Transverse colon (tissue), 4 donors: ENCODE data around the gene TRRAP. TPM values are rescaled to one million over a fixed set of nuclear protein-coding genes. Genes with fewer than 3 reads are reported as not detected.

ENCODE experiments used
- DNase-seq: peaks from one replicate; pipeline ENCODE4 v3.0.0-alpha.2; 2019
- H3K27ac ChIP-seq, 4 donors: fragments of 200-600 bp; sonication (generic); 2 replicates each; pipeline ENCODE4 v1.5.1; 2016 to 2018; ENCODE audit warnings: inconsistent platforms in 4 of 4
- H3K27me3 ChIP-seq: fragments of 200-600 bp; sonication (generic); 2 replicates; pipeline ENCODE4 v1.5.1; 2017; ENCODE audit warnings: inconsistent platforms
- H3K36me3 ChIP-seq, 4 donors: fragments of 200-600 bp; sonication (generic); 2 replicates each; pipeline ENCODE4 v1.5.1; 2017 to 2019; ENCODE audit warnings: inconsistent platforms in 4 of 4
- H3K4me1 ChIP-seq, 4 donors: fragments of 200-600 bp; sonication (generic); 2 replicates each; pipeline ENCODE4 v1.5.1; 2017 to 2020; ENCODE audit warnings: inconsistent platforms in 4 of 4
- H3K4me3 ChIP-seq, 4 donors: fragments of 200-600 bp; sonication (generic); 1 replicate in 1 of 4; 2 replicates in 3 of 4; pipeline versions ENCODE4 v1.5.1 to v1.6.1; 2017 to 2019; ENCODE audit warnings: inconsistent platforms in 4 of 4
- H3K9me3 ChIP-seq, 2 donors: fragments of 200-600 bp; sonication (generic); 2 replicates each; pipeline ENCODE4 v1.5.1; 2017 to 2019; ENCODE audit warnings: inconsistent platforms in 2 of 2
- CTCF ChIP-seq, 5 experiments: fragments of 200-600 bp in 3 of 5; fragments of 450-650 bp in 2 of 5; sonication (generic) in 3 of 5; IDR thresholded peaks; 1 replicate in 2 of 5; 2 replicates in 3 of 5; pipeline ENCODE4 v1.5.1; 2016 to 2017; ENCODE audit warnings: antibody characterized with exemption in 5 of 5, inconsistent platforms in 3 of 5, mild to moderate bottlenecking in 2 of 5, moderate library complexity in 1 of 5
- EP300 ChIP-seq: sonication (generic); formaldehyde crosslinking; IDR thresholded peaks from one replicate; pipeline ENCODE4 v1.6.1; 2017; ENCODE audit warnings: antibody characterized with exemption, low read depth
- POLR2A ChIP-seq: fragments of 450-650 bp; IDR thresholded peaks from one replicate; pipeline ENCODE4 v1.6.1; 2016; ENCODE audit warnings: antibody characterized with exemption, mild to moderate bottlenecking, moderate library complexity
- POLR2AphosphoS5 ChIP-seq, 3 donors: sonication (generic); formaldehyde crosslinking; IDR thresholded peaks; one replicate each; pipeline ENCODE4 v1.6.1; 2016; ENCODE audit warnings: antibody characterized with exemption in 3 of 3
- WGBS, 2 donors: methylation state at CpG; one replicate each; pipeline ENCODE4 v1.1.5; 2018; ENCODE audit warnings: low coverage in 1 of 2; 5-methylcytosine and 5-hydroxymethylcytosine counted together
- in situ Hi-C, 4 donors: fragments of 200-750 bp; cut with MboI; loops; one replicate each; pipeline versions ENCODE4 v1.15.0 to v1.15.1; 2017; ENCODE audit warnings: low sequenced_read_pairs in 3 of 4, low pct_ligation_motif_present in 1 of 4, low pct_unique_long_range_greater_than_20kb in 1 of 4
- intact Hi-C: fragments of 100-400 bp; cut with DNase I; formaldehyde crosslinking; loops from one replicate; pipeline ENCODE4 v1.15.1; 2023; ENCODE audit warnings: low total_unique reads
- total RNA-seq, 4 donors: library from RNA; depleted of rRNA; stranded (reverse); fragments of >200 nt; gene quantifications; one replicate each; pipeline ENCODE4 v1.1.0, GENCODE V29; 2016

The TRRAP gene
- total RNA-seq, 4 donors from 2014 or later: 27.3 to 73.3 (median 38.0) TPM

GRCh38 chr7:98968621-98969020, 90.3 kb downstream of the TRRAP start:
- no peaks in the 10 kb centered on the region for H3K27me3 ChIP-seq
- in situ Hi-C loops: no loop called here
- H3K9me3 ChIP-seq: no peaks in the 10 kb centered on the region
- TF ChIP-seq POLR2A (no peak), EP300 (no peak), POLR2AphosphoS5 (IDR thresholded peaks at IDR 0.05) (peak in 1 of 3 donors; percentile 32), CTCF (IDR thresholded peaks at IDR 0.05) (no peak)
- H3K4me3 ChIP-seq: no peak overlapping the region
- peak overlapping the region in 3 of 4 donors; percentile 3 to 34 (median 27) for H3K27ac ChIP-seq
- 66 to 80% methylated on average over 1 to 14 of the region's 14 CpGs for WGBS, 2 donors
- H3K36me3 ChIP-seq: peaks cover 0 to 89% (median 39%) of the 10 kb centered on the region in 4 donors
- no peaks in the 10 kb centered on the region for H3K4me1 ChIP-seq
- intact Hi-C loops: no loop called here
- peak; percentile 82 for DNase-seq

GRCh38 chr7:98969386-98969785, 91.1 kb downstream of the TRRAP start:
- TF ChIP-seq POLR2AphosphoS5 (IDR thresholded peaks at IDR 0.05) (no peak), EP300 (no peak), POLR2A (no peak), CTCF (IDR thresholded peaks at IDR 0.05) (no peak)
- Histone ChIP-seq H3K9me3 (no peaks in the 10 kb centered on the region), H3K27ac (peak overlapping the region in 1 of 4 donors; percentile 3), H3K36me3 (peaks cover 0 to 93% (median 41%) of the 10 kb centered on the region in 4 donors), H3K4me3 (no peak overlapping the region), H3K4me1 (no peaks in the 10 kb centered on the region), H3K27me3 (no peaks in the 10 kb centered on the region)
- 90% methylated on average over 11 of the region's 11 CpGs; no CpG with 5 or more reads in 1 of the 2 donors for WGBS, 2 donors
- intact Hi-C loops: no loop called here
- no peak for DNase-seq
- in situ Hi-C loops: no loop called here

- no peak overlapping the region for H3K27ac ChIP-seq
- 93 to 97% methylated on average over 14 to 24 of the region's 24 CpGs for WGBS, 2 donors
- H3K36me3 ChIP-seq: peaks cover 0 to 86% (median 37%) of the 10 kb centered on the region in 4 donors
- TF ChIP-seq POLR2A (no peak), EP300 (no peak), CTCF (IDR thresholded peaks at IDR 0.05) (no peak), POLR2AphosphoS5 (IDR thresholded peaks at IDR 0.05) (no peak)
- intact Hi-C loops (no loop called here), in situ Hi-C loops (no loop called here)
- no peak overlapping the region for H3K4me3 ChIP-seq
- H3K9me3 ChIP-seq: no peaks in the 10 kb centered on the region
- DNase-seq: no peak
- H3K4me1 ChIP-seq: no peaks in the 10 kb centered on the region
- no peaks in the 10 kb centered on the region for H3K27me3 ChIP-seq
These were observed 91.8 kb downstream of the TRRAP start for GRCh38 chr7:98970016-98970615.

- H3K4me1 ChIP-seq: no peaks in the 10 kb centered on the region
- intact Hi-C loops (no loop called here), in situ Hi-C loops (no loop called here)
- DNase-seq: no peak
- no peaks in the 10 kb centered on the region for H3K27me3 ChIP-seq
- H3K36me3 ChIP-seq: peaks cover 0 to 79% (median 38%) of the 10 kb centered on the region in 4 donors
- no peak for TF ChIP-seq POLR2A
- TF ChIP-seq EP300: no peak
- TF ChIP-seq POLR2AphosphoS5 (IDR thresholded peaks at IDR 0.05): no peak
- TF ChIP-seq CTCF (IDR thresholded peaks at IDR 0.05): no peak
- no peaks in the 10 kb centered on the region for H3K9me3 ChIP-seq
- 90 to 92% methylated on average over 2 to 12 of the region's 12 CpGs for WGBS, 2 donors
- no peak overlapping the region for H3K27ac ChIP-seq
- no peak overlapping the region for H3K4me3 ChIP-seq
These were observed 92.5 kb downstream of the TRRAP start for GRCh38 chr7:98970805-98971204.
